ENCODE data around the gene NT5C2.
A peak's percentile ranks its signal among the peaks of the same experiment; 100 is the strongest.
"Not testable (repeated sequence)": the region's sequence is repeated elsewhere in the genome, so short reads cannot be mapped to it uniquely, and the experiment has no call there.

NT5C2 gene

GRCh38 chr10:103204353-103205255 is 11.5 kb upstream of the NT5C2 start:
- no peak overlapping the region for H3K27ac ChIP-seq
- no peak overlapping the region for H3K4me3 ChIP-seq

GRCh38 chr10:103203466-103203865 is 10.4 kb upstream of the NT5C2 start:
- Histone ChIP-seq H3K27ac (no peak overlapping the region), H3K4me3 (no peak overlapping the region)

DNA sequence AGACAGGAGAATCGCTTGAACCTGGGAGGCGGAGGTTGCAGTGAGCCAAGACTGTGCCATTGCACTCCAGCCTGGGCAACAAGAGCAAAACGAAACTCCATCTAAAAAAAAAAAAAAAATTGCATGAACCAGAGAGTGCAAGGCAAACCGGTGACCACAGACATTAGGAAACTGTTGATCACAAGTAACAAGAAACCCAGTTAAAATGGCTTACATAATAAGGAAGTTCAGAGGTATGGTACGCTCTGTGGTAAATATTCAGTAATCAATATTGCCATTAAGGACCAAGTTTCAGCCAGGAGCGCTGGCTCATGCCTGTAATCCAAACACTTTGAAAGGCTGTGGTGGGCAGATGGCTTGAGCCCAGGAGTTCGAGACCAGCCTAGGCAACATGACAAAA is 9.2 kb upstream of the NT5C2 start:
- H3K27ac ChIP-seq: no peak overlapping the region
- H3K4me3 ChIP-seq: no peak overlapping the region

- H3K4me3 ChIP-seq: no peak overlapping the region
- H3K27ac ChIP-seq: no peak overlapping the region
Measured at GRCh38 chr10:103199488-103199887, 6.4 kb upstream of the NT5C2 start.

GRCh38 chr10:103198648-103199047 is 5.6 kb upstream of the NT5C2 start:
- Histone ChIP-seq H3K27ac (peak overlapping the region in 1 of 21 experiments; percentile 63), H3K4me3 (no peak overlapping the region)

GRCh38 chr10:103197903-103198302 is 4.8 kb upstream of the NT5C2 start:
- Histone ChIP-seq H3K4me3 (no peak overlapping the region), H3K27ac (peak overlapping the region in 16 of 21 experiments; percentile 8 to 70 (median 50))

DNA sequence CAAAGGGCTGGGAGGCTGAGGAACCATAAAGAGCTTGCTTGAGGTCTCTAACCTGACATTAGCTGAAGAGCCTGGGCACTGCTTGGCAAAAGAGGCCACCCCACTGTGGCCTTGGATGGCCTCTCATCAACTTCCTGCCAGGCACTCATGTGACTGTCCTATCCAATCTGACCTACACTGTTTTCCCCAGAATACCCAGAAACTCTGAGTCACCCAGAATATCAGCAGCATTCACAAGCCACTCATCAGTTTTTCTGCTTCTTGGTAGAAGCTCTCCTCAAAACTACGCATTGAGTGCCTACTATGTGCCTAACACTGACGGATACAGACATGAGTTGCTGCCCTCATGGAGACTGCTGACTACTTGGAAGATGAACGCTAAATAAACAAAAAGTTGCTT is 4.1 kb upstream of the NT5C2 start:
- peak overlapping the region in 17 of 21 experiments; percentile 8 to 70 (median 47) for H3K27ac ChIP-seq
- H3K4me3 ChIP-seq: no peak overlapping the region

GRCh38 chr10:103196516-103196915 is 3.4 kb upstream of the NT5C2 start:
- peak overlapping the region in 12 of 21 experiments; percentile 8 to 70 (median 62) for H3K27ac ChIP-seq
- no peak overlapping the region for H3K4me3 ChIP-seq

DNA sequence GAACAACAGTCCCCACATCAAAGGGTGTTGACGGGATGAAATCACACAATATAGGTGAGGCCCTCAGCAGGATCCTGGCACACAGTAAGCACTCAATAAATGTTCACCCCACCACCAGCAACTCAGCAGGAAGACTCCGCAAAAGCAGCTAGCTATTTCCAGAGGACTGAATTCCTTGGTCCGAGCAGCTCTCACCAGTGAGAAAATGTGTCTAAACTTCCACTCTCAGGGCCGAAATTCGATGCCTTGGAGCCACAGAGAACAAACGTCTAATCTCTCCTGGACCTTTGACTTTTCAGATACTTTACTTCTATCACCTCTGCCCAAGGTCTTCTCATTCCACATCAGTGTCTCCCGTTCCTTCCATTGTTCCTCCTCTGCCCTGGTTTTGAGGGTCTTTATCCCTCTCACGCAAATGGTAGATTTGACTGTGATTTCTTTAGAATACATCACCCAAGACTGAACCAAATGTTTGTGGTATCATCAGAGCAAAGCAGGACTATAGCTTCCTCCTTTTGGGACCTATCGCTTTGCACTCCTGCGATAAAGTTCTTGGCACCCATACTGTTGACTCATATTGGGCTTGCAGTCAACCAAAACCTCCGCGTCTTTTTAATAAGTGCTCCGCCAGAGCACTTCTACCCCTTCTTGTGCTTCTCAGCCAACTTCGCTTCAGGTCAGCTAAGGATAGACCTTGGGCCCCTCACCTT is 903 bp upstream of the NT5C2 start:
- Histone ChIP-seq H3K4me3 (peak overlapping the region in 3 of 7 experiments; percentile 89 to 98 (median 95)), H3K27ac (peak overlapping the region in 11 of 21 experiments; percentile 19 to 100 (median 98))

- H3K27ac ChIP-seq: peak overlapping the region; percentile 93 to 100 (median 98)
- H3K4me3 ChIP-seq: peak overlapping the region; percentile 73 to 98 (median 95)
Measured at GRCh38 chr10:103192451-103193106, 493 bp downstream of the NT5C2 start.

DNA sequence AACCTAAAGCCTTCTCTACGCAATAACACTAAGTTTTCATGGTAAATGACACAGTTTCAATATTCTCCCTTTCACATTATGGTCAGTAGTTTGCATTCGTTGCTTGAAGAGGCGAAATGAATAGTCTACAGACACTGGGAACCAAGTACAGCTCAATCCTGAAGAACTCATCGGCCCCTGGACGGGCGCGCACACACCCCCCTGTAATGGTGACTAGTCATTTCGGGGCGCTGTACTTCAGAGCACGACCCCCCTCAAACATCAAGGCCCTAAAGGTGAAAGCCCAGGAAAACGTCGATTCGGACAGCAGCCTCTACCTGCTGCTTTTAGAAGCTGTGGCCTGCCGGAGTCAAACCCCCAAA is 1.0 kb downstream of the NT5C2 start:
- Histone ChIP-seq H3K27ac (peak overlapping the region; percentile 93 to 100 (median 98)), H3K4me3 (peak overlapping the region; percentile 73 to 98 (median 95))

DNA sequence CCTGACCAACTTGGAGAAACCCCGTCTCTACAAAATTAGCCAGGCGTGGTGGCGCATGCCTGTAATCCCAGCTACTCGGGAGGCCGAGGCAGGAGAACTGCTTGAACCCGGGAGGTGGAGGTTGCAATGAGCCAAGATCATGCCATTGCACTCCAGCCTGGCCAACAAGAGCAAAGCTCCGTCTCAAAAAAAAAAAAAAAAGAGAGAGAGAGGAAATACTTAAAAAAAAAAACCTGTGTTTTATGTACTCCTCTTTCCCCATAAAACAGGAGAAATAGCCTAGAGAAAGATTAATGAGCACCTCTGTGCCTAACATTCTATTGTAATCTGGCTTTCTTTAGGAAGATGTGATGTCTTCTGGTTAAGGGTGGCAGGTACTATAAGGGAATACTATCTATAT is 1.9 kb downstream of the NT5C2 start:
- H3K4me3 ChIP-seq: peak overlapping the region in 4 of 7 experiments; percentile 73 to 98 (median 92)
- peak overlapping the region in 9 of 21 experiments; percentile 2 to 99 (median 98) for H3K27ac ChIP-seq

GRCh38 chr10:103188853-103189252 is 4.2 kb downstream of the NT5C2 start:
- Histone ChIP-seq H3K27ac (peak overlapping the region in 3 of 21 experiments; percentile 1 to 31 (median 16)), H3K4me3 (no peak overlapping the region)

GRCh38 chr10:103186128-103186527 is 6.9 kb downstream of the NT5C2 start:
- Histone ChIP-seq H3K27ac (peak overlapping the region in 7 of 21 experiments; percentile 3 to 63 (median 18)), H3K4me3 (no peak overlapping the region)

GRCh38 chr10:103184615-103185014 is 8.5 kb downstream of the NT5C2 start:
- no peak overlapping the region for H3K4me3 ChIP-seq
- H3K27ac ChIP-seq: peak overlapping the region in 14 of 21 experiments; percentile 6 to 72 (median 44)

- H3K4me3 ChIP-seq: not testable (repeated sequence)
- H3K27ac ChIP-seq: peak overlapping the region in 13 of 21 experiments; percentile 6 to 72 (median 48)
Measured at GRCh38 chr10:103183991-103184451, 9.1 kb downstream of the NT5C2 start.

GRCh38 chr10:103181244-103181643 is 11.8 kb downstream of the NT5C2 start:
- H3K27ac ChIP-seq: peak overlapping the region in 5 of 21 experiments; percentile 9 to 49 (median 31)
- H3K4me3 ChIP-seq: no peak overlapping the region

DNA sequence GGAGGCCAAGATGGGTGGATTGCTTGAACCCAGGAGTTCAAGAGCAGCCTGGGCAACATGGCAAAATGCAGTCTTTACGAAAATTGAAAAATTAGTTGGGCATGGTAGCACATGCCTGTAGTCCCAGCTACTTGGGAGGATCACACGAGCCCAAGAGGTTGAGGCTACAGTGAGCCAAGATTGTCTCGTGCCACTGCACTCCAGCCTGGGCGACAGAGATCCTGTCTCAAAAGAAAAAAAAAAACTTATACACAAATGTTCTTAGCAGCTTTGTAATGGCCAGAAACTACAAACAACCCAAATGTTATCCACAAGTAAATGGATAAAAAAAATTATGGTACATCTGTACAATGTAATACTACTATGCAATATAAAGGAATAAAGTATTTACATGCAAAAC is 12.6 kb downstream of the NT5C2 start:
- Histone ChIP-seq H3K4me3 (no peak overlapping the region), H3K27ac (no peak overlapping the region)

GRCh38 chr10:103177123-103177522 is 15.9 kb downstream of the NT5C2 start:
- no peak overlapping the region for H3K27ac ChIP-seq

More at GRCh38 chr10:103177123-103177522, 15.9 kb downstream of the NT5C2 start:
- no peak overlapping the region for H3K4me3 ChIP-seq

Measured in skin epidermis (tissue), 12 donors.